GM19455 (cell line): Measurements from ENCODE around the gene COBL.

ENCODE experiments used
- ATAC-seq: cut with Tn5 transposase; IDR thresholded peaks from one replicate; pipeline ENCODE4 v1.9.1; 2021; ENCODE audit not compliant: unreplicated experiment

The COBL gene, protein sequence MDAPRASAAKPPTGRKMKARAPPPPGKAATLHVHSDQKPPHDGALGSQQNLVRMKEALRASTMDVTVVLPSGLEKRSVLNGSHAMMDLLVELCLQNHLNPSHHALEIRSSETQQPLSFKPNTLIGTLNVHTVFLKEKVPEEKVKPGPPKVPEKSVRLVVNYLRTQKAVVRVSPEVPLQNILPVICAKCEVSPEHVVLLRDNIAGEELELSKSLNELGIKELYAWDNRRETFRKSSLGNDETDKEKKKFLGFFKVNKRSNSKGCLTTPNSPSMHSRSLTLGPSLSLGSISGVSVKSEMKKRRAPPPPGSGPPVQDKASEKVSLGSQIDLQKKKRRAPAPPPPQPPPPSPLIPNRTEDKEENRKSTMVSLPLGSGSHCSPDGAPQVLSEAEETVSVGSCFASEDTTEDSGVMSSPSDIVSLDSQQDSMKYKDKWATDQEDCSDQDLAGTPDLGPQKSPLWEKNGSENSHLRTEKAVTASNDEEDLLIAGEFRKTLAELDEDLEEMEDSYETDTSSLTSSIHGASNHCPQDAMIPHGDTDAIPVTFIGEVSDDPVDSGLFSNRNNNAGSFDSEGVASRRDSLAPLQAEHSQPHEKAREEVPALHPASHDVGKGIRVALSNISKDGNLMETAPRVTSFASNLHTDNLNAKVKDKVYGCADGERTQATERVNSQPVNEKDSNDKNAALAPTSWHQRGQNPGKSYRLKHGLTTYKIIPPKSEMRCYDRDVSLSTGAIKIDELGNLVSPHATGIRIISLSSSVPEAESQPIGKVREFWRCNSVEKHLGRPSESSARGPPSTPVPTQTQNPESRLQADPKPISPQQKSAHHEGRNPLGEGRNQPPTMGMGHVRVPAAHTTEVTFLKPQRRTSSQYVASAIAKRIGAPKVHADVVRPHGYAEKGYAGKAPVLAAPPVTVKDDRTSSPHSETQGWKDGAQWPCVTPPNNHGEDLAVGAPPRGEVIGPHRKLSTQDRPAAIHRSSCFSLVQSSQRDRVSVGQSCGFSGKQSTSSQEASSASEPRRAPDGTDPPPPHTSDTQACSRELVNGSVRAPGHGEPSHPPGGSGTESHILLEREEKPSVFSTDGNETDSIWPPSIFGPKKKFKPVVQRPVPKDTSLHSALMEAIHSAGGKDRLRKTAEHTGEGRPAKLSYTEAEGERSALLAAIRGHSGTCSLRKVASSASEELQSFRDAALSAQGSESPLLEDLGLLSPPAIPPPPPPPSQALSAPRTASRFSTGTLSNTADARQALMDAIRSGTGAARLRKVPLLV

DNA sequence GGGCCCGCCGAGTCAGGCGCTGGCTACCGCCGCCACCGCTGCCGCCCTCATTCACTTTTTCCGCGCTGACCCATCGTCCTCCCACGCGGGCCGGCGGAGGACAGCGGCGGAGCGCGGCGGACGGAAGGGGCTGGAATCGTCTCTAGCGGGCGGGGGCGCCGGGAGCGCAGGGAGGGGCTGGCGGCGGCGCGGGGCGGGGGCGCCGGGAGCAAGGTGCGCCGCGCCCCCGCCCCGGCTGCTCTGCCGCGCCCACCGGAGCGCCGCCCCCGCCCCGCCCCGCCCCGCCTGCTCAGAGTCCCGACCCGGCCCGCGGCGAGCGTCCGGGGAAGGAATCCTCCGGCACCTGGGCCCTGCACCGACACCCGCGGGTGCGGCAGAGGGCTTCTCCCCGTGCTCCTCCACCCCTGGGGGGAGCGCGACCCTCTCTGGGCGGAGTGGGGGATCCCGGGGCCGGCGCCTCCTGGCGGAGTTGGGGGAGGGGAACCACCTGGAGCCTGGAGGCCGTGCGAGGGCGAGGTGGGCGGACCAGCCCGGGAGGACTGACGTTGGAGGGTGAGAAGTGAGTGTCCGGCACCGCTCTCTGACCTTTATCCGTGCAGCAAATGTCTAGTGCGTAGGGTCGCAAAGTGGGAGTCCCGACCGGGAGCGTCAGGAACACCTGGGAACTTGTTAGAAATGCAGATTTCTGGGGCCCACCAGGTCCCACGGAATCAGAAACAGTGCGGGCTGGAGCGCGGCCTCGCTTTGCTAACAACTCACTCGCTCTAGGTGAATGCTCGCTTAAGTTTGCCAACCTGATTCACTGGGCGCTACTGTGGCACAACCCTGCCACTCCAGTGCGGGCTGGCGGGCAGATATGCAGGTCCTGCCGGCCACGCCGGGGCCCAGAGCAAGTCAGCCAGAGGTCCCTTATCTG is at the start of gene COBL:
TSS of gene COBL (minus strand) at position 144 of the 916 bp plus-strand sequence. CDS start 176 bp downstream, outside the sequence.
- no peak for ATAC-seq

DNA sequence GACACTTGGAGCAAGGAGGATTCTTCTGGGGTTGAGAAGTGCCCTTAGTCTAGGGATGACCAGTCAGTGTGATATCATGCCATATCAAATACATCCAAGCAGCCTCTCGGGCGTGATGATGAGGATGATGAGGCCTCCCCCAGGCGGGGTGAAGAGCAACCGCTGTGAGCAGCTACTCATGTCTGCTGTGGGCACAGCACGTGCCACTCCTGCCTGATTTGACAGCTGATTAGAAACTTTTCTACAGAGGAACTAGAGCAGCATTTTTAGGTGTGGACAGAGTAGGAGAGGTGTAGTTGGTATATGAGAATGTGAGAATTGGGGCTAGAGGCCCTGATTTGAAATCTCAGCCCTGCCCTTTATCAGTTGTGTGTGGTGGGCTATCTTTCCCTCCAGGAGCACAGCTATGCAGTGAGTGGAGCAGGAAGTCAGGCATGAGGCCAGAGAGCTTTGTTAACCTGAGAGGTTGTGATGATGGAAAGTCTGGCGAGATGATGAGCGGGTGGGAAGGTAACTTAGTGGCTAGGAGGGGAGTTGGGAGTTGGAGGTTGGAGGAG is 49.6 kb upstream of the COBL start:
- ATAC-seq = no peak

DNA sequence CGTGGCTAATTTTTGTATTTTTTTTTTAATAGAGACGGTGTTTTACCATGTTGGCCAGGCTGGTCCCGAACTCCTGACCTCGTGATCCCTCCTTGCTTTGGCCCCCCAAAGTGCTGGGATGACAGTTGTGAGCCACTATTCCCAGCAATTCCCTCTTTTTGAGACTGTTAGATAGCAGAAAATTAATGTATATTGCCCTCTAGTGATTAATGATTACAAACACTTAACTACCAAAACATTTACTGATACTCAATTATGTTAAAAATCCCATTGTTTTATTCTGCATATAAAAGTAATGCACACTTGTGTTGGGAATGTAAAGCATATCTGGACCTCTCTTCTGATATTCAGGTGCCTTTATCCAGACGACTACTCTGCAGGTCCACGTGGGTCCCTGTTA is 41.2 kb upstream of the COBL start:
- no peak for ATAC-seq

DNA sequence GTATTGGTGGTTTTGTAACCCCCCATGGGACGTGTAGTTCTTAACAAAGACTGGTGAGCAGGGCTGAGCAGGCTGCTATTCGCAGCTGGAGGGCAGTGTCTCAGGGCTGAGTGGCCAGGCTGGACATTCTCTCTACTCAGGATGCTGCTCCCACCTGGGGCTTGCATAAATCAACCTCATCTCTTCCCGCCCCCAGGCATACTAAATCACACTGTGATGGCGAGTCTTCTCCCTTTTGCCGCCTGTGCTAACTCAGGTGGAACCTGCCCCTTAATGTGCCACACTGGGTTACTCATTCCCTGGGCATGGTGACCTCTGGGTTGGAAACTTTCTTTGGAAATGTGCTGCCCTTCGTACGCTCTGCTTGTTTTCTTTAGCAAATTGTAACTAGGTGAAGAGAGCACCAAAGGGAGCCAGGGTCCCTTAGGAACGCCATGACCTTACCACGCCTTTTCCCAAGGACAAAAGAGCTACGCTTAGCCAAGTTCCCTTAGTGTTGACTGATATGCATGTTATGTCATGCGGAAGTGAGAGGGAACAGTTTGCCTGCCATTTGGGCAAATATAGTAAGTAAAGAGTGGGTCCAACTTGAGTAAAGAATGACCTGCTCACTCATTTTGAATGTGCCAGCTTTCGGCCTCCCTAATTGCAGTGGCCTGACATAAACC is 40.4 kb upstream of the COBL start:
- ATAC-seq = no peak

DNA sequence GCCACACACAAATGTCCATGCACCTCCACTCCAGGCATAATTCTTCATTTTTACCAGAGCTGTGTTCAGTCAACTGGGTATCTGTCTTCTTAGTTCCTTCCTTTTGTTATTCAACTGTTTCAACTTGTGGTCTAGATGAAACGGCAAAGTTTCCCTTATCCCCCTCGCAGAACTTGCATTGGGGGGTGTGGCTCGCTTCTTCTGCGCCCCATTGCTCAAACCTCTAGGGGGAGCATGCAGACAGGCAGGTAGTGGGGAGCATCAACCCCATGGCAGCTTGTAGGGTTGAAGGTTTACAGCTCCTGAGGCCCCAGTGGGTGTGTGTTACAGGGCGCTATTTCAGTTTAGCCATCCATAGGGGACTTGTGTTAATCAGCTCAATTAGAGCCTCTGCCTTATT is 38.3 kb upstream of the COBL start:
- ATAC-seq = no peak

DNA sequence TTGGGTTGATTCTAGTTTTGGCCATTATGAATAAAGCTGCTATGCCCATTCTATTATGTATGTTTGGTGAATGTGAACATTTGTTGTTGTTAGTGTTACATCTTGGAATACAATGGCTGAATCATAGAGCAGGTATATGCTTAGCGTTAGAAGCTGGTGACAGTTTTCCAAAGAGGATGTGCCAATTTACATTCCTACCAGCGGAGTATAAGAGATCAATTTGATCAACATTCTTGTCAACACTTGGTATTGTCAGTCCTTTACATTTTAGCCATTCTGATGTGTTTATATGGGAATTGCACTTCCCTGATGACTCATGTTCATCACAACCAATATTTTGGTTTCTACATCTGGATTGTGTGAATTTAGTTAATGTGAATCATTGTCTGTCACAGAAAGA is 37.8 kb upstream of the COBL start:
- no peak for ATAC-seq

DNA sequence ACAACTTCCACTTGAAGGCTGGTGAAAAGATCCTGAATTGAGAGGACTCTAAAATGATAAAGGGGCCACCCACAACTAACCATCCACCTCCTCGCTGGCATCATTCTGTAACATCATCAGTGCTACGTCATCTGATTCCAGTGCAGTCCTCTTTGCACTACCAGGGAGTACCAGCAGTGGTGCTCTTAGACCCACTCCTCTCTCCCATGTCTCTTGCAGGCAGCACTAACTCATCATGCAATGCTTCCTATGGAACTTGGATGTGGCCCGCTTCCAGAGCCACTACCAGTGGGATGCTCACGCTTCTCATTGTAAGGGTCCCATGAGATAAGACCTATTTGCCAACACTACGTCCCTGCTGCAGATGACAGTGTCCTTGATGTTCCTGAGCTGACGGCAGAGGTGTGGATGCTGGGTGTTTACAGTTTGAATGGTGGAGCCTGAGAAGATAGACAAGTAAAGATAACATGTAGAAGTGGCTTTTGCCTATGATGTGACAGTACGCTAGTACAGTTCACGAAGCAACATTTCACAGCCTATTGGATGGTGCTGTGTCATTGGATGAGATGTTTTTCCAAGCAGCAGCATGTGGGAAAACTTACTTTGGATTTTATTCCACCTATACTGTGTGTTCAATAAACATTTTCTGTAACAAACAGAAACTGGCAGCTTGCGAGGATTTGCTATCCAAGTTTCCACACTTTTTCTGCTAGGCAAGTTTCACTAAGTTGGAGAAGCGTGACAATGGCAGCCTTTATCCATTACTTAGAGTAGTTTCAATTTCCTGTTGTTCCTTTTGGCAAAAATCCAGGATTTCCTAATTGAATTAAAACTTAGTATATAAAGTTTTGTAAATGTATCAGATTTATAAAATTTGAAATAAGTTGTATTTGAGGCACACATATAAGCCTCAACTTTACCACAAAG is 35.8 kb upstream of the COBL start:
- no peak for ATAC-seq

DNA sequence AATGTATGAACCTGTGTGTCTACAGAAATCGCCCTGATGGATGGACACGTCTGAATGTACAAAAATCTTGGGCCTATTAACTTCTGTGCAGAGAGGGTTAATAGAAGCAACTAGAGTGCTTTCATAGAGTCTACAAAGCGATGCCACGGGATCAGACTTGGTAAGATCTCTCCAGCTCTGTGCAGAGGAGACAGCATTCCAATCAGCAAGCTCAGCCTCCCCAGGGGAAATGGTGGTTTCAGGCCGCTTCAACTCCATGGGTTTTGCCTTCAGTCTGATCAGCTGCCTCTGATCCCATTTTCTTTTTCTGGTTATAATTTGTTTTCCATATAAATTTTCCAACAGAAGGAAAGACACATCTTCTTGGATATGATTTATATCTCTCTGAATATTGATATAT is 35.1 kb upstream of the COBL start:
- no peak for ATAC-seq

DNA sequence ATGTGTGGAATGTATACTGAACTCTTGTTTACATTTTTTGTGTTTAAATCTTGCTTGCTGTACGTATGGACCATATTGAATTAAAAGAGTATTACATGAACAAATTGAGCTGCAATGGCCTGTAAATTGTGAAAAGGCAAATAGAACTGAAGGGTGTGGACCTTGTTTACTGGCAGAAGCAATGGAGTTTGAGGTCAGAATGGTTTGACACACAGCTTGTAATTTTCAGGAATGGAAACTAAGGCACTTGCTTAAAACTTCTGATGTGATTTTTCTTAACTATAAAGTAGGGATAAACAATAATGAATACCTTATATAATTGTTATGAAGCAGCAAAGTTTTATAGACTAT is 33.9 kb upstream of the COBL start:
- ATAC-seq = no peak

DNA sequence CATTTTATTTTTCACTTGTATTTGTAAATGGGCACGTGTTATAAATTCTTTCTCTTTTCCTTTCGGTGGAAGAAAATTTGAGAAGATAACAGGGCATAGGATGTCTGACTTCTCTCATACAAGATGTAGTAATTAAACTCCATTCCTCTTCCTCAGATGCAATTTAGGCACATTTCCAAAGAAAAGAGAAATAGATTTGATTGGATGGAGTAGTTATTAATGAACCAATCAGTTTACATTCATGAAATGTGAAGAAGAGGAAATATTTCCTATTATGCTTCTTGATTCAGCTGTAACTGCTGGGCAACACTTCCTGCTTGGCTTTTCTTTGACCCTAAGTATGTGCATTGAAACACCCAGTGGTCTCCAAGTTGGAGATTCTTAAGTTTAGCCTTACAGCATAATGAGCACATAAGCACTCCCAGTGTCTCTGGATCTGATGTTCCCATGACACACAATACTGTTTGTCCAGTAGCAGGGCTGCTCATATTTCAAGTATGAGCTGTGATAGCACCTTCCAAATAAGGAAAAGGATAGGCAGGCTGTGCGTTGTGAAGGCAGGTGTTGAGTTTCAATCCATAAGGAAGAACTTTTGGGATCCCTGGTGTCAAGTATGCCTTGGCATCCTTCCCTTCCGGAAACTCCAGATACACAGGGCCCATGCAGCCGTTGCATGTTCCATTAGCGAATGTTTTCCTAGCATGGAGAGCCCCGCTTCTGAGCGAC is 33.4 kb upstream of the COBL start:
- no peak for ATAC-seq

DNA sequence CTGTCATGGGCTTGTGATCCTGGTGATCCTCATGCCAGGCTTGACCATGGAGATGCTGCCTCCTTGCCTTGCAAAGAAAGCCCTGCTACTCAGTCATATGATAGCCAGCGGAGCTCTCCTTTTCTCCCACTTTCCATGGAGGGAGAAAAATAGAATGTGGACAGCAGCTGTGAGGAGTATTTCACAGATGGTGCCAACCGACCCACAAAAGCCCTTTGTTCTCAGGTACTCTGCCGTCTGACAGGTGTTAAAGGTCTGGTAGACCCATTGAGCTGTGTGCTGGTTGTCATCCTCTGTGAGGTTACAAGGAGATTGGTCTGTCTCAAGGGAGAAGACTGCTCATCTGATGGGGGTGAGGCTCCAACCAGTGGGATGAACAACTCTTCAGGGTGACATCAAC is 29.5 kb upstream of the COBL start:
- no peak for ATAC-seq

DNA sequence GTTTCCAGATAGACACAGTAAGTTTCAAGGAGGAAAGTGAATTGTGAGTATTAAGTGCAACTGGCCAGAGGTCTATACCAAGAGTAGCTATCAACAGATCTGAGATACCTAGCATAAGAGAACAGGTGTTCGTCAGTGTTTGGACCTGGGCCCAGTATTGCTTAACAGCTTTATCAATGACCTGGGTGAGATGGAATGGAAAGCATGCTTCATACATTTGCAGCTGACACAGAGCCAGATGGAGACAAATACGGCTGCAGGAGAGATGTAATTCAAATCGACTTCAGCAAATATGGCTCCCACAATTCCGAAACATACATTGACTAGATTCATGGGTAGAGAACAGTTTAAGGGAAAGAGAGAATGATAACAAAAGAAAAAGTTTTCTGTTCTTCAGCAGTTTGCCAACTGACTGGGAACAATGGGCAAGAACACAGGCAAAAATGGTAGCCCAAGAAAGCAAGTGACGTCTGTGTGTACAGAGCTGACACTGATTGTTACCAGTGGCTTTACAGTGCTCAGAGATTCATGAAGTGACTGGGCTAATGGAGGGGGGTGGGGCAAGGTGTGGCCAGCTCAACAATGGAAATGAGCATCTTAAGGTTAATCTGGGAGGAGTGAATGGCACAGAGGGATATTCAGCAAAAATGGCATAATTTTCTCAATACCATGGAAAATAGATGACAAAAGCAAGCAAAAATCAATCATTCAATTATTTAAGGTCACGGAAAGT is 28.0 kb upstream of the COBL start:
- ATAC-seq = no peak

DNA sequence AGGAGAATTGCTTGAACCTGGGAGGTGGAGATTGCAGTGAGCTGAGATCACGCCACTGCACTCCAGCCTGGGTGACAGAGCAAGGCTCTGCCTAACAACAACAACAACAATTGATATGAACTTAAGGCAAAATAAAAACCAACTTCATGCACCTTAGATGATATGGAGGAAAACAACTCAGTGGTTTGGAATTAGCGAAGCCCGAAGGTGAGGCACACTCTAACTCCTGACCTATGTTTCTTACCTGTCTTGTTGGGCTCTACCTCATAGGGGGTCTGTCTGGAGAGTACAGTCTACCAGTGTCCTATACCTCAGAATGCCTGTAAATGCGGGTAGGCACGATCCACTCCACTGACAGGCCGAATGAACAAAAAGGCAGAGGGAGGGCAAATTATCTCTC is 24.3 kb upstream of the COBL start:
- ATAC-seq = no peak

DNA sequence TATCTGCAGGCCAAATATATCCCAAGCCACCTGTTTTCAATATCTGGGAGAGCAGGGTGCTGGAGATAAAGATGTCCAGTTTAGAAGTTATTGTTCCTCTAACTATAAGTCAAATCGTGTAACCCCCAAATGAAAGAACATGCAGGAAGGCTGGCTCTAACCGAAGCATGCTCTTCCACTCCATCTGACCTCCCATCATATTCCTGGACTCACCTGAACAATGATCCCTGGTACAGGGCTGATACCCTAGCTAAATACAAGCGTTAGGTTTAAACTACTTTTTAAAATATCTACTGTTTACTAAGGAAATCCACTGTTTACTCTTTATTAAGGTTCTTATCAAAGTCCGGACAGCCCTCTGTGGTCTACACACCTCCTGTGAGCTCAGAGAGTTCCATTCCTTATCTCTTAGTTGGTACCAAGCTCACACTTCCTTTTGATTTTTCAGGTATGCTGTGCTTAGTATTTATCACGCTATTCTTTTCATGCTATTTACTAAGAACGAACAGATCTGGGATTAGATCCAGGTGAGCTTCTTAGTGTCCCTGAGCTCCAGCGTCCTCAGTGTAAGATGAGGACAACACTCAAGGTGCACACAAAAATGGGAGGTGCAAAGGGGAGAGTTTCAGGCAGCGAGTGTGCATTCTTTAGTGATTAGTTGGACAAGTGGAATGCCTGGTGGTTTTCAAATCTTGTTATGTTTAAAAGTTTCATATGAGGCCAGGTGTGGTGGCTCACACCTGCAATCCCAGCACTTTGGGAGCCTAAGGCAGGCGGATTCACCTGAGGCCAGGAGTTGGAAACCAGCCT is 23.6 kb upstream of the COBL start:
- ATAC-seq = no peak

DNA sequence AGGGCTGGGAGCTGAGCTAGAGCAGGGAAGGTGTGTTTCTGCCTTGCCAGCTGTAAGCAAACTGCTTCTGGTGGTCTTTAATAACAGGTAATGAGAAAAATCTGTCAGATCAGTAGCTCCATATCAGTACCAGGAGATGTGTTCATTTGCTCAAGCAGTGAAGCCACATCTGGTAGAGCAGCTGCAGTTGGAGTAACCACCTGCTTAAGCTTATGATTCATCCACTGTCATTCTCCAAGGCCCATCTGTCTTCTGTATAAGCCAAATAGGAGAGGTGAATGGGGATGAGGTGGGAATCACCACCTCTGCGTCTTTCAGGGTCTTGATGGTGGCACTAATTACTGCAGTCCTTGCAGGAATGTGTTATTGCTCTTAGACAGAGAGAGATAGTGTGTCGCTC is 18.4 kb upstream of the COBL start:
- no peak for ATAC-seq

DNA sequence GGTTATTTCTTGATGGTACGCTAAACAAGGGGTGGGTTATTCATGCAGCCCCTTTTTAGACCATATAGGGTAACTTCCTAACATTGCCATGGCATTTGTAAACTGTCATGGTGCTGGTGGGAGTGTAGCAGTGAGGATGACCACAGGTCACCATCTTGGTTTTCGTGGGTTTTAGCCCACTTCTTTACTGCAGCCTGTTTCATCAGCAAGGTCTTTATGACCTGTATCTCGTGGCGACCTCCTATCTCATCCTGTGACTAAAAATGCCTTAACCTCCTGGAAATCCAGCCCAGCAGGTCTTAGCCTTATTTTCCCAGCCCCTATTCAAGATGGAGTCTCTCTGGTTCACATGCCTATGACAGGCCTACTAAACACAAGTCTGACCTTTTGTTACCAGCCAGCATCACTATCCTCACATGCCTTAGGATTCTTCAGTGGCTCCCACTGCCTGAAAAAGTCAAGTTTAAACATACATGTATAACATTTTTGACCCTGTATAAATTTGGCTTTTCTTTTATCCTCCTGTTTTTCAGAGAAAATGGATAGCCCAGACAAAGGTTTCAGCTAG is 13.2 kb upstream of the COBL start:
- ATAC-seq = no peak
